Stomach (tissue), 4 donors: Measurements from ENCODE around the gene CLCNKA.

Experiments used
- POLR2A ChIP-seq, 4 donors: fragments of 450-650 bp; IDR thresholded peaks; one replicate each; pipeline ENCODE4 v1.6.1; 2016; ENCODE audit warnings: antibody characterized with exemption in 4 of 4, control low read depth in 2 of 4, mild to moderate bottlenecking in 1 of 4, moderate library complexity in 1 of 4
- TF ChIP-seq, protein P1 (sequence below), 7 experiments: fragments of 450-650 bp in 4 of 7; fragments of 200-600 bp in 3 of 7; sonication (generic) in 3 of 7; IDR thresholded peaks; one replicate each; pipeline ENCODE4 v1.5.1; 2016 to 2019; ENCODE audit warnings: antibody characterized with exemption in 7 of 7, control low read depth in 2 of 7, mild to moderate bottlenecking in 1 of 7

DNA sequence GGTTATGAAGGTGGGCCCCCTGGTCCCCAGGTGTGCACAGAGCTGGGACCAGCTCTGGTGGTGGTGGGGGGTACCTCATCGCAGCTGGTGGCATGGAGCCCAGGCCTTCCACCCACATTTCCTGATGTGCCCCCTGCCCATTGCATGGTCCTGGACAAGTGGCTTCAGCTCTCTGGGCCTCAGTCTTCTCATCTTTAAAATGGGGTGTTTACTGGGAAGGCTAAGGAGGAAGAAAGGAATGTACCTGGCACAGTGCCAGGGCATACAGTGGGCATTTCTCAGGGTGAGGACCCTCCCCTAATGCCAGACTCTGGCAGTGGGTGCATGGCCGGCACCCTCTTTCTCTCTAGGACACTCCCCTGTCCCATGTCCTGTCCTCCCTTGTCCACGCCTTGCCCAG lies 29.2 kb downstream of the CLCNKA start:
- TF ChIP-seq, protein P1, sequence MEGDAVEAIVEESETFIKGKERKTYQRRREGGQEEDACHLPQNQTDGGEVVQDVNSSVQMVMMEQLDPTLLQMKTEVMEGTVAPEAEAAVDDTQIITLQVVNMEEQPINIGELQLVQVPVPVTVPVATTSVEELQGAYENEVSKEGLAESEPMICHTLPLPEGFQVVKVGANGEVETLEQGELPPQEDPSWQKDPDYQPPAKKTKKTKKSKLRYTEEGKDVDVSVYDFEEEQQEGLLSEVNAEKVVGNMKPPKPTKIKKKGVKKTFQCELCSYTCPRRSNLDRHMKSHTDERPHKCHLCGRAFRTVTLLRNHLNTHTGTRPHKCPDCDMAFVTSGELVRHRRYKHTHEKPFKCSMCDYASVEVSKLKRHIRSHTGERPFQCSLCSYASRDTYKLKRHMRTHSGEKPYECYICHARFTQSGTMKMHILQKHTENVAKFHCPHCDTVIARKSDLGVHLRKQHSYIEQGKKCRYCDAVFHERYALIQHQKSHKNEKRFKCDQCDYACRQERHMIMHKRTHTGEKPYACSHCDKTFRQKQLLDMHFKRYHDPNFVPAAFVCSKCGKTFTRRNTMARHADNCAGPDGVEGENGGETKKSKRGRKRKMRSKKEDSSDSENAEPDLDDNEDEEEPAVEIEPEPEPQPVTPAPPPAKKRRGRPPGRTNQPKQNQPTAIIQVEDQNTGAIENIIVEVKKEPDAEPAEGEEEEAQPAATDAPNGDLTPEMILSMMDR (IDR thresholded peaks at IDR 0.05) = no peak
- TF ChIP-seq POLR2A (IDR thresholded peaks at IDR 0.05) = no peak
